GM19351 (cell line): ENCODE results near the gene TSPYL2.

Experiments used
- ATAC-seq: cut with Tn5 transposase; IDR thresholded peaks from one replicate; pipeline ENCODE4 v1.9.1; 2021; ENCODE audit warnings: mild to moderate bottlenecking, moderate library complexity; ENCODE audit not compliant: unreplicated experiment

The TSPYL2 gene

DNA sequence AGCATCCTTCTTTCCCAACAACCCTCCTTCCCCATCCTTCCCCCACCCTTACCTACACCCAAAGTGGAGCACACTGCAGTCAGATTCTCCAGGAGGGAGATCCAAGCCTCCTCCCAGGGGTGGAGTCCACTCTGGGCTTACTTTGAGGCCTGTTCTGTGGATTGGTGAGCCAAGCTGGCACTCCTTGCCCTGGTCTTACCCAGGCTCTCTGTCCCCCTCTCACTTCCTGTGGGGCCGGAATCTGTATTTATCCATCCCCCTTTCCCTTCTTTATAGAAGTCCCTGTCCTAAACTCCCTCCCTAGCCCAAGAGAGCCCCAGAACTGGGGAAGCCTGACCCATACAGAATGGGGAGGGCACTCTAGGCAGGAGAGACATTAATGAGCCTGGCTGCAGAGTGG lies 3.2 kb upstream of the TSPYL2 start:
- ATAC-seq, result no peak

- ATAC-seq, result no peak
Measured at GRCh38 chrX:53080628-53081580, 1.3 kb upstream of the TSPYL2 start.

DNA sequence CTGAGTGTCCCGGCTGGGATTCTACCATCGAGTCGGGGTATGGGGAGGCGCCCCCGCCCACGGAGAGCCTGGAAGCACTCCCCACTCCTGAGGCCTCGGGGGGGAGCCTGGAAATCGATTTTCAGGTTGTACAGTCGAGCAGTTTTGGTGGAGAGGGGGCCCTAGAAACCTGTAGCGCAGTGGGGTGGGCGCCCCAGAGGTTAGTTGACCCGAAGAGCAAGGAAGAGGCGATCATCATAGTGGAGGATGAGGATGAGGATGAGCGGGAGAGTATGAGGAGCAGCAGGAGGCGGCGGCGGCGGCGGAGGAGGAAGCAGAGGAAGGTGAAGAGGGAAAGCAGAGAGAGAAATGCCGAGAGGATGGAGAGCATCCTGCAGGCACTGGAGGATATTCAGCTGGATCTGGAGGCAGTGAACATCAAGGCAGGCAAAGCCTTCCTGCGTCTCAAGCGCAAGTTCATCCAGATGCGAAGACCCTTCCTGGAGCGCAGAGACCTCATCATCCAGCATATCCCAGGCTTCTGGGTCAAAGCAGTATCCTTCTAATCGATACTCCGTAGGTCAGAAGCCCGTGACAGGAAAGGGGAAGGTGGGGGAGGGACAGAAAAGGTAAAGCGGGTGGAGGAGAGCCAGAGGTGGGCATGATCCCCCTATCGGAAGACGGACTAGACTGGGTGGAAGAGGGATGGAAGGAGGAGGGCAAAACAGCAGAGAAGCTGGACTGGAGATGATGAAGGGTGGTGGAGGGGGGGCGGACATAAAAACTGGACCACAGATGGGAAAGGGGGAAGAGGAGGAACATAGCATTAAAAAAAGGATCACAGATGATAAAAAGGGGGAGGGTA lies 828 bp downstream of the TSPYL2 start:
- no peak for ATAC-seq

DNA sequence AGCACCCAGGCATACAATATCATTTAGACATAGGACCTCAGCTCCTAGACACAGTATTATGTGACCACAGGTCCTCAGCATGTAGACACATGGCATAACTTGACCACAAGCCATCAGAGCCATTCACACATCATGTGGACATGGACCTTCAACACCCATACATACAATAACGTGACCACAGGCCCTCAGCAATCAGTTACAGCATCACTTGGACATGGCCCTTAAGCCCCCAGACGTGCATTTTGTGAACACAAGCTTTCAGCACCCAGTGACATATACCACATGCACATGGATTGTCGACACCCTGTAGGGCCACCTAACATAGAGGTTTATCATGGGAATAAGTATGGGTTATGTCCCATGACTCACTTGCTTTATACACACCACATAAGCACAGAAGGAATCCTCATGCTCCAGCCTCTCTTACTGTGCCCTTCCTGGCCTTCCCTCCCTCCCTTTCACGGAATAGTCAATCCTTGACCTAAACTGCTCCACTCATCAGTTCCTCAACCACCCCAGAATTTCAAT lies 1.9 kb downstream of the TSPYL2 start:
- no peak for ATAC-seq

DNA sequence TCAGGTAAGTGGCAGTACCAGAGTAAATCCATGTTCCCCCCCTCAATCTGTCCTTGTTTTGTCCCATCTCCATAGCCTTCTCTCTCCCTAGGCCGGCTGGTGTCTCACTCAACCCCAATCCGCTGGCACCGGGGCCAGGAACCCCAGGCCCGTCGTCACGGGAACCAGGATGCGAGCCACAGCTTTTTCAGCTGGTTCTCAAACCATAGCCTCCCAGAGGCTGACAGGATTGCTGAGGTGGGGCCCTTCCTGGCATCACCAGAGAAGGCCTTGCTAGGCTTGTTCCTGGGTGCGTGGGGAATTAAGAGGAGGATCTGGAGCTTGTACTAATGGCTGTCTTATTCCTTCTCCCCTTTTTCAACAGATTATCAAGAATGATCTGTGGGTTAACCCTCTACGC lies 2.7 kb downstream of the TSPYL2 start:
- no peak for ATAC-seq

DNA sequence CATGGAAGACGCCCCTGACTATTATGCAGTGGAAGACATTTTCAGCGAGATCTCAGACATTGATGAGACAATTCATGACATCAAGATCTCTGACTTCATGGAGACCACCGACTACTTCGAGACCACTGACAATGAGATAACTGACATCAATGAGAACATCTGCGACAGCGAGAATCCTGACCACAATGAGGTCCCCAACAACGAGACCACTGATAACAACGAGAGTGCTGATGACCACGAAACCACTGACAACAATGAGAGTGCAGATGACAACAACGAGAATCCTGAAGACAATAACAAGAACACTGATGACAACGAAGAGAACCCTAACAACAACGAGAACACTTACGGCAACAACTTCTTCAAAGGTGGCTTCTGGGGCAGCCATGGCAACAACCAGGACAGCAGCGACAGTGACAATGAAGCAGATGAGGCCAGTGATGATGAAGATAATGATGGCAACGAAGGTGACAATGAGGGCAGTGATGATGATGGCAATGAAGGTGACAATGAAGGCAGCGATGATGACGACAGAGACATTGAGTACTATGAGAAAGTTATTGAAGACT lies 3.6 kb downstream of the TSPYL2 start:
- no peak for ATAC-seq

GRCh38 chrX:53086464-53086863 lies 4.3 kb downstream of the TSPYL2 start:
- ATAC-seq, result no peak

DNA sequence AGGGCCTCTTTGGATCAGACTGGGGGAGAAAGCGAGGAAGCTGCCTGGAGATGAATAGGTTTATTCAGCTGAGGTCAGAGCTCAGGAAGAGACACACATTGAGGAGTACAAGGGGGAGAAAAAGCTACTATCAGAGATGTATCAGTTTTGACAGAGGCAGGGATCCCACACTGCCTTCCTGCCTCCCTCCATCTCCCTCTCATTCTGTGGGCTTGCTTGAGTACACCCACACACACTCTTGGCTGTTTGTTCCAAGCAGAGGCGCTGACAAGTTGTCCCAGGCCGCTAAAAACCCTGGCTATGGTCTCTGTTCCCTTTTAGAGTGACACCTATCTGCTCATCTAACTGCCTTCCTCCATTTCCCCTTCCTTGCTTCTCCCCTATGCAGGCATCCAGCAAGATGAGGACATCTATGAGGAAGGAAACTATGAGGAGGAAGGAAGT lies 5.2 kb downstream of the TSPYL2 start:
- no peak for ATAC-seq

- ATAC-seq, result peak; percentile 69
Measured at GRCh38 chrX:53088136-53088974, 6.2 kb downstream of the TSPYL2 start.

DNA sequence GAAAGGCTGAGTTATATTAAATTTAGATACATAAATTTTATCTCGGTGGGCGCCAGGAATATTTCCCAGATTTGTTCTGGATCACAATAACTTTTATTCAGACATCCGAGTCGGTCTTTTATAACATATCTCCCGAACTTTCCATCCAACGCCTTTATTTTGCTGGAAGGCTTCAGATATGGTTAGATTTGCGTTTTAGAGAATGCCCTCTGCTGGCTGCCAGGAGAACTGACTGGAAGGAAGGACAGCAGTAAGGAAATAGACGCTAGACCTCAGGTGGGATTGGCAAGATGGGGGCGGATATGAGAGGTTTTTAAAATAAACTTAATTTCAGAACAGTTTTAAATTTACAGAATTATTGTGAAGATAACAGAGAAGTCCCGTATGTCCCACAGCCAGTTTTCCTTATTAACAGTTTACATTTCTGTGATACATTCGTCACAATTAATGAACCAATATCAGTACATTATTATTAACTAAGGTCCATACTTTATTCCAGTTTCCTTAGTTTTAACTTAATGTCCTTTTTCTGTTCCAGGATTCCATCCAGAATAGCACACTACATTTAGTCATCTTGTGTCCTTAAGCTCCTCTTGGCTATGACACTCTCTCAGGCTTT lies 7.2 kb downstream of the TSPYL2 start:
- no peak for ATAC-seq

GRCh38 chrX:53089925-53090324 lies 7.8 kb downstream of the TSPYL2 start:
- no peak for ATAC-seq

- ATAC-seq, result no peak
Measured at GRCh38 chrX:53091354-53091753, 9.2 kb downstream of the TSPYL2 start.

GRCh38 chrX:53093177-53093655 lies 11.0 kb downstream of the TSPYL2 start:
- ATAC-seq, result peak; percentile 48

- peak; percentile 74 for ATAC-seq
Measured at GRCh38 chrX:53093748-53094581, 11.8 kb downstream of the TSPYL2 start, which contains the start of gene KANTR. Gene KANTR (plus strand): TSS chrX:53094142. CDS start chrX:53124273, 30,131 bp downstream.

DNA sequence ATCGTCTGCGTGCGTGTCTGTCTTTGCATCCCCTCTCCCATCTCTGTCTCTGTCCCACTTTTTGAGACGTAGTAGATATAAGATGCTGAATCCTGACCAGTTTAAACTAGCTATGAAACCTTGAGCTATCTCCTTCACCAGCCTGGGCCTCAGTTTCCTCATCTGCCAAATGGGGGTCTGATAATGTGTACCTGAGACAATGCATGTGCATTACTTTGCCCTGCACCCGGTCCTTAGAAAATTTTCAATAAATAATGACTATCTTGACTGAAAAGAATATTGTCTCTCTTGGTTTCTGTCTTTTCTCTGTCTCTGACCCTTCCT lies 12.4 kb downstream of the TSPYL2 start:
- no peak for ATAC-seq

GRCh38 chrX:53095796-53096195 lies 13.6 kb downstream of the TSPYL2 start:
- ATAC-seq, result no peak

GRCh38 chrX:53114864-53115549 lies 32.8 kb downstream of the TSPYL2 start:
- ATAC-seq, result no peak

DNA sequence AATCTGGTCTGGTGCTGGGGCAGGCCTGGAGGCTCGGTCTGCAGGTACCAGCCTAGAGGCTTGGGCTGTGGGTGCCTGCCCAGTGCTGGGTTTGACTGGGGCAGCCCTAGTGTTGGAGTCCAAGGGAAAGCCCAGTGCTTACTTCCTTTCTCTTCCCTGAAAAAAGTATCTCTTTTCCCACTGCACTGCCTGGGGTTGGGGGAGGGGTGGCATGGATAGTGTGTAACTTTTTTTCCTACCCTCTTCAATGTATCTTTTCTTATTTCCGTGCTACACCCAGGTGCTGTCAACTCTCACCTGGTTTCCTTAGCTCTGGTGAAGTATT lies 33.3 kb downstream of the TSPYL2 start:
- ATAC-seq, result no peak
